ENCODE measurements around the gene KLK13.

KLK13 gene

DNA sequence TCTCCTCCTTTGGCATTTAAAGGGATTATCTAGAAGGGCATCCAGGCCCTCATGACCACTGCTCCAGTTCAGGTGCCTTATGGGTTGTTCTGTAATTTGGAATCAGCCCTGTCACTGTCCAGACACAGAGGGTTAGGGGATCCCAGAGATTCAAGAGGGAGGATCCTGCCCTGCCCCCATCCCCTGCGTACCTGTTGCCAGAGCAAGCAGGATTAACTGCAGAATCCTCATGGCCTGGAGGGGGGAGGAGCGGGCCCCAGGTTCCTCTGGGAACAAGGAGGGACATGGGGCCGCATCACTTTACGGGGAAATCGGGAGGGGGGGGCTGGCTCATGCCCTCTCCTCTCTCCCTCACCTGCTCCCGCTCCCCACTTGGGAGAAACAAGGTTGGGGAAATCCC is 39.5 kb downstream of the KLK13 start:
- no peaks in the 10 kb centered on the region for H3K27me3 ChIP-seq (ENCODE audit: insufficient read depth, low read length)
- no peaks in the 10 kb centered on the region for H3K79me1 ChIP-seq (ENCODE audit: low read length)
- H3K79me2 ChIP-seq (ENCODE audit: control insufficient read depth, insufficient read depth, low read length, poor library complexity): no peaks in the 10 kb centered on the region
- H3K4me3 ChIP-seq (ENCODE audit: low read depth, low read length): no peak overlapping the region
- no peak overlapping the region for H3K4me2 ChIP-seq (ENCODE audit: low read length)
- H4K12ac ChIP-seq (ENCODE audit: low read depth, low read length): no peak overlapping the region
- no peak overlapping the region for H2BK5ac ChIP-seq (ENCODE audit: low read depth, low read length, poor library complexity)
- no peaks in the 10 kb centered on the region for H3K9me3 ChIP-seq (ENCODE audit: insufficient read depth, low read depth, low read length)
- H3K18ac ChIP-seq (ENCODE audit: low read length): no peak overlapping the region
- H4K91ac ChIP-seq (ENCODE audit: low read depth, low read length): no peak overlapping the region
- H3K4ac ChIP-seq (ENCODE audit: low read depth, low read length): no peak overlapping the region
- H3K36me3 ChIP-seq (ENCODE audit: control insufficient read depth in 1 of 2, insufficient read depth in 2 of 2, low read length in 2 of 2): no peaks in the 10 kb centered on the region
- DNase-seq: no peak
- no peak overlapping the region for H3K9ac ChIP-seq (ENCODE audit: low read length)
- H2AFZ ChIP-seq (ENCODE audit: insufficient read depth, low read length, poor library complexity): no peak overlapping the region
- WGBS (ENCODE audit: extremely low coverage, insufficient coverage, insufficient read length): no CpG with 5 or more reads among the region's 6 CpGs
- no peak overlapping the region for H3K23ac ChIP-seq (ENCODE audit: low read length)
- no peak overlapping the region for H3K14ac ChIP-seq (ENCODE audit: low read length)
- H2BK120ac ChIP-seq (ENCODE audit: insufficient read depth, low read length, poor library complexity): no peak overlapping the region
- no peak overlapping the region for H4K8ac ChIP-seq (ENCODE audit: low read depth, low read length)
- H3K27ac ChIP-seq (ENCODE audit: low read depth, low read length): no peak overlapping the region
- H2AK5ac ChIP-seq (ENCODE audit: low read length): no peak overlapping the region
- H3K4me1 ChIP-seq (ENCODE audit: control insufficient read depth in 1 of 2, insufficient read depth in 2 of 2, low read length in 2 of 2): no peaks in the 10 kb centered on the region
- no peak overlapping the region for H2BK12ac ChIP-seq (ENCODE audit: low read length)

GRCh38 chr19:51024924-51025323 is 40.0 kb downstream of the KLK13 start:
- no peak overlapping the region for H3K9ac ChIP-seq (ENCODE audit: low read length)
- H2AFZ ChIP-seq (ENCODE audit: insufficient read depth, low read length, poor library complexity): no peak overlapping the region
- H3K4me1 ChIP-seq (ENCODE audit: control insufficient read depth in 1 of 2, insufficient read depth in 2 of 2, low read length in 2 of 2): no peaks in the 10 kb centered on the region
- H2BK120ac ChIP-seq (ENCODE audit: insufficient read depth, low read length, poor library complexity): no peak overlapping the region
- H3K27me3 ChIP-seq (ENCODE audit: insufficient read depth, low read length): peaks cover 3% of the 10 kb centered on the region
- H2AK5ac ChIP-seq (ENCODE audit: low read length): no peak overlapping the region
- no peak overlapping the region for H3K14ac ChIP-seq (ENCODE audit: low read length)
- H3K27ac ChIP-seq (ENCODE audit: low read depth, low read length): no peak overlapping the region
- H2BK5ac ChIP-seq (ENCODE audit: low read depth, low read length, poor library complexity): no peak overlapping the region
- H3K4me3 ChIP-seq (ENCODE audit: low read depth, low read length): no peak overlapping the region
- no peaks in the 10 kb centered on the region for H3K36me3 ChIP-seq (ENCODE audit: control insufficient read depth in 1 of 2, insufficient read depth in 2 of 2, low read length in 2 of 2)
- H3K79me1 ChIP-seq (ENCODE audit: low read length): no peaks in the 10 kb centered on the region
- H3K79me2 ChIP-seq (ENCODE audit: control insufficient read depth, insufficient read depth, low read length, poor library complexity): no peaks in the 10 kb centered on the region
- no peaks in the 10 kb centered on the region for H3K9me3 ChIP-seq (ENCODE audit: insufficient read depth, low read depth, low read length)
- H3K4me2 ChIP-seq (ENCODE audit: low read length): no peak overlapping the region
- no CpG with 5 or more reads among the region's 5 CpGs for WGBS (ENCODE audit: extremely low coverage, insufficient coverage, insufficient read length)
- no peak for DNase-seq
- H3K18ac ChIP-seq (ENCODE audit: low read length): no peak overlapping the region
- H4K8ac ChIP-seq (ENCODE audit: low read depth, low read length): no peak overlapping the region
- H3K23ac ChIP-seq (ENCODE audit: low read length): no peak overlapping the region
- no peak overlapping the region for H3K4ac ChIP-seq (ENCODE audit: low read depth, low read length)
- H2BK12ac ChIP-seq (ENCODE audit: low read length): no peak overlapping the region
- H4K12ac ChIP-seq (ENCODE audit: low read depth, low read length): no peak overlapping the region
- no peak overlapping the region for H4K91ac ChIP-seq (ENCODE audit: low read depth, low read length)

GRCh38 chr19:51023946-51024345 is 40.9 kb downstream of the KLK13 start:
- Histone ChIP-seq H3K4me2 (ENCODE audit: low read length) (no peak overlapping the region), H3K14ac (ENCODE audit: low read length) (no peak overlapping the region), H3K79me1 (ENCODE audit: low read length) (no peaks in the 10 kb centered on the region), H2BK12ac (ENCODE audit: low read length) (no peak overlapping the region), H4K8ac (ENCODE audit: low read depth, low read length) (no peak overlapping the region), H3K18ac (ENCODE audit: low read length) (no peak overlapping the region), H3K23ac (ENCODE audit: low read length) (no peak overlapping the region), H3K4ac (ENCODE audit: low read depth, low read length) (no peak overlapping the region), H3K79me2 (ENCODE audit: control insufficient read depth, insufficient read depth, low read length, poor library complexity) (no peaks in the 10 kb centered on the region), H2BK120ac (ENCODE audit: insufficient read depth, low read length, poor library complexity) (no peak overlapping the region), H3K27me3 (ENCODE audit: insufficient read depth, low read length) (peaks cover 10% of the 10 kb centered on the region), H2BK5ac (ENCODE audit: low read depth, low read length, poor library complexity) (no peak overlapping the region), H3K27ac (ENCODE audit: low read depth, low read length) (no peak overlapping the region), H4K12ac (ENCODE audit: low read depth, low read length) (no peak overlapping the region), H3K36me3 (ENCODE audit: control insufficient read depth in 1 of 2, insufficient read depth in 2 of 2, low read length in 2 of 2) (no peaks in the 10 kb centered on the region), H2AK5ac (ENCODE audit: low read length) (no peak overlapping the region), H3K9me3 (ENCODE audit: insufficient read depth, low read depth, low read length) (no peaks in the 10 kb centered on the region), H3K4me1 (ENCODE audit: control insufficient read depth in 1 of 2, insufficient read depth in 2 of 2, low read length in 2 of 2) (peaks cover 0 to 3% of the 10 kb centered on the region in 2 experiments), H4K91ac (ENCODE audit: low read depth, low read length) (no peak overlapping the region), H3K9ac (ENCODE audit: low read length) (no peak overlapping the region), H2AFZ (ENCODE audit: insufficient read depth, low read length, poor library complexity) (no peak overlapping the region), H3K4me3 (ENCODE audit: low read depth, low read length) (no peak overlapping the region)
- no CpG with 5 or more reads among the region's 11 CpGs for WGBS (ENCODE audit: extremely low coverage, insufficient coverage, insufficient read length)
- no peak for DNase-seq

DNA sequence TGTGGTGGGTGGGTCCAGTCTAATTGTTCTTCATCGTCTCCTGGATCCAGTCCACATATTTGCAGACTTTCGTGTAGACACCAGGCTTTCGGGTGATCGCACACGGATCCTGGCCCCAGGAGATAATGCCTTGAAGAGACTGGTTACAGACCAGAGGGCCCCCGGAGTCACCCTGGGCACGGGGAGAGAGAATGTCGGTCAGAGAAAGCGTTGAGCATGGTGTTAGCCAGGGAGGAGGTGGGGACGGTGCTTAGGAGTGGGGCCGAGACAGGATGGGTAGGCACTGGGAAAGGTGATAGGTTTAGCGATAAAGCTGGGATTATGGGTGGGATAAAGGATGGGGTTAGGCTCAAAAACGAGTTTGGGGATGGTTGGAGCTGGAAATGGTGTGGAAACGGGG is 42.4 kb downstream of the KLK13 start:
- H3K36me3 ChIP-seq (ENCODE audit: control insufficient read depth in 1 of 2, insufficient read depth in 2 of 2, low read length in 2 of 2): no peaks in the 10 kb centered on the region
- H2AK5ac ChIP-seq (ENCODE audit: low read length): no peak overlapping the region
- H4K91ac ChIP-seq (ENCODE audit: low read depth, low read length): no peak overlapping the region
- no peaks in the 10 kb centered on the region for H3K79me1 ChIP-seq (ENCODE audit: low read length)
- no peak overlapping the region for H2BK5ac ChIP-seq (ENCODE audit: low read depth, low read length, poor library complexity)
- no peak overlapping the region for H2BK12ac ChIP-seq (ENCODE audit: low read length)
- H3K14ac ChIP-seq (ENCODE audit: low read length): no peak overlapping the region
- no peak overlapping the region for H3K4ac ChIP-seq (ENCODE audit: low read depth, low read length)
- WGBS (ENCODE audit: extremely low coverage, insufficient coverage, insufficient read length): 100% methylated on average over 3 of the region's 14 CpGs
- no peaks in the 10 kb centered on the region for H3K79me2 ChIP-seq (ENCODE audit: control insufficient read depth, insufficient read depth, low read length, poor library complexity)
- no peak overlapping the region for H3K27ac ChIP-seq (ENCODE audit: low read depth, low read length)
- H2AFZ ChIP-seq (ENCODE audit: insufficient read depth, low read length, poor library complexity): no peak overlapping the region
- H3K18ac ChIP-seq (ENCODE audit: low read length): no peak overlapping the region
- H3K4me2 ChIP-seq (ENCODE audit: low read length): no peak overlapping the region
- H3K4me1 ChIP-seq (ENCODE audit: control insufficient read depth in 1 of 2, insufficient read depth in 2 of 2, low read length in 2 of 2): peaks cover 0 to 3% of the 10 kb centered on the region in 2 experiments
- no peak for DNase-seq
- H3K9ac ChIP-seq (ENCODE audit: low read length): no peak overlapping the region
- no peak overlapping the region for H3K23ac ChIP-seq (ENCODE audit: low read length)
- H3K4me3 ChIP-seq (ENCODE audit: low read depth, low read length): no peak overlapping the region
- peaks cover 14% of the 10 kb centered on the region for H3K27me3 ChIP-seq (ENCODE audit: insufficient read depth, low read length)
- H4K8ac ChIP-seq (ENCODE audit: low read depth, low read length): no peak overlapping the region
- H4K12ac ChIP-seq (ENCODE audit: low read depth, low read length): no peak overlapping the region
- no peaks in the 10 kb centered on the region for H3K9me3 ChIP-seq (ENCODE audit: insufficient read depth, low read depth, low read length)
- no peak overlapping the region for H2BK120ac ChIP-seq (ENCODE audit: insufficient read depth, low read length, poor library complexity)

All from trophoblast cell (in vitro differentiated cells and primary cell).